ENCODE data around the gene WNT7A. TPM values are rescaled to one million over a fixed set of nuclear protein-coding genes. Genes with fewer than 3 reads are reported as not detected.

The WNT7A gene
- total and polyA plus RNA-seq, 8 donors: 0.35 TPM; not detected in 7

- 86 to 92% (median 91%) methylated on average over 2 of the region's 2 CpGs for WGBS, 5 donors
- no peak overlapping the region for H3K27ac ChIP-seq
- peaks cover 0 to 32% (median 10%) of the 10 kb centered on the region in 3 donors for H3K27me3 ChIP-seq
- no peak for TF ChIP-seq EP300 (IDR thresholded peaks at IDR 0.05)
- TF ChIP-seq, protein P1, sequence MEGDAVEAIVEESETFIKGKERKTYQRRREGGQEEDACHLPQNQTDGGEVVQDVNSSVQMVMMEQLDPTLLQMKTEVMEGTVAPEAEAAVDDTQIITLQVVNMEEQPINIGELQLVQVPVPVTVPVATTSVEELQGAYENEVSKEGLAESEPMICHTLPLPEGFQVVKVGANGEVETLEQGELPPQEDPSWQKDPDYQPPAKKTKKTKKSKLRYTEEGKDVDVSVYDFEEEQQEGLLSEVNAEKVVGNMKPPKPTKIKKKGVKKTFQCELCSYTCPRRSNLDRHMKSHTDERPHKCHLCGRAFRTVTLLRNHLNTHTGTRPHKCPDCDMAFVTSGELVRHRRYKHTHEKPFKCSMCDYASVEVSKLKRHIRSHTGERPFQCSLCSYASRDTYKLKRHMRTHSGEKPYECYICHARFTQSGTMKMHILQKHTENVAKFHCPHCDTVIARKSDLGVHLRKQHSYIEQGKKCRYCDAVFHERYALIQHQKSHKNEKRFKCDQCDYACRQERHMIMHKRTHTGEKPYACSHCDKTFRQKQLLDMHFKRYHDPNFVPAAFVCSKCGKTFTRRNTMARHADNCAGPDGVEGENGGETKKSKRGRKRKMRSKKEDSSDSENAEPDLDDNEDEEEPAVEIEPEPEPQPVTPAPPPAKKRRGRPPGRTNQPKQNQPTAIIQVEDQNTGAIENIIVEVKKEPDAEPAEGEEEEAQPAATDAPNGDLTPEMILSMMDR (IDR thresholded peaks at IDR 0.05): no peak
- no peak for TF ChIP-seq POLR2AphosphoS5 (IDR thresholded peaks at IDR 0.05)
- TF ChIP-seq POLR2A (IDR thresholded peaks at IDR 0.05): no peak
- intact Hi-C loops (cut with DNase I; ENCODE audit: low total_unique reads): no loop called here
- no peak for DNase-seq
- H3K36me3 ChIP-seq: no peaks in the 10 kb centered on the region
- no peak overlapping the region for H3K4me3 ChIP-seq
- H3K4me1 ChIP-seq: no peaks in the 10 kb centered on the region
- H3K9me3 ChIP-seq: peaks cover 0 to 14% (median 9%) of the 10 kb centered on the region in 4 donors
Measured at GRCh38 chr3:13870902-13871301, 9.0 kb downstream of the WNT7A start.

GRCh38 chr3:13869761-13870343, 10.0 kb downstream of the WNT7A start:
- intact Hi-C loops (cut with DNase I; ENCODE audit: low total_unique reads): no loop called here
- Histone ChIP-seq H3K9me3 (peaks cover 0 to 14% (median 9%) of the 10 kb centered on the region in 4 donors), H3K36me3 (no peaks in the 10 kb centered on the region), H3K4me3 (no peak overlapping the region), H3K4me1 (no peaks in the 10 kb centered on the region), H3K27ac (no peak overlapping the region), H3K27me3 (peaks cover 0 to 35% (median 10%) of the 10 kb centered on the region in 3 donors)
- DNase-seq: no peak
- TF ChIP-seq EP300 (IDR thresholded peaks at IDR 0.05) (no peak), POLR2A (IDR thresholded peaks at IDR 0.05) (no peak), POLR2AphosphoS5 (IDR thresholded peaks at IDR 0.05) (no peak)
- TF ChIP-seq, protein P1 (IDR thresholded peaks at IDR 0.05): no peak
- 66 to 81% (median 75%) methylated on average over 4 of the region's 4 CpGs for WGBS, 5 donors

GRCh38 chr3:13868844-13869724, 10.8 kb downstream of the WNT7A start:
- no peak for DNase-seq
- Histone ChIP-seq H3K4me3 (no peak overlapping the region), H3K9me3 (peaks cover 0 to 14% (median 9%) of the 10 kb centered on the region in 4 donors), H3K27ac (no peak overlapping the region), H3K36me3 (no peaks in the 10 kb centered on the region), H3K27me3 (peaks cover 0 to 35% (median 10%) of the 10 kb centered on the region in 3 donors), H3K4me1 (no peaks in the 10 kb centered on the region)
- intact Hi-C loops (cut with DNase I; ENCODE audit: low total_unique reads): no loop called here
- TF ChIP-seq, protein P1 (IDR thresholded peaks at IDR 0.05): no peak
- TF ChIP-seq POLR2A (IDR thresholded peaks at IDR 0.05) (no peak), POLR2AphosphoS5 (IDR thresholded peaks at IDR 0.05) (no peak), EP300 (IDR thresholded peaks at IDR 0.05) (no peak)
- 52 to 84% (median 68%) methylated on average over 2 of the region's 2 CpGs for WGBS, 5 donors

GRCh38 chr3:13867732-13868131, 12.1 kb downstream of the WNT7A start:
- no peak overlapping the region for H3K27ac ChIP-seq
- 71 to 82% (median 79%) methylated on average over 3 of the region's 3 CpGs for WGBS, 5 donors
- TF ChIP-seq EP300 (IDR thresholded peaks at IDR 0.05) (no peak), POLR2A (IDR thresholded peaks at IDR 0.05) (no peak), POLR2AphosphoS5 (IDR thresholded peaks at IDR 0.05) (no peak)
- TF ChIP-seq, protein P1 (IDR thresholded peaks at IDR 0.05): no peak
- intact Hi-C loops (cut with DNase I; ENCODE audit: low total_unique reads): no loop called here
- peaks cover 0 to 14% (median 9%) of the 10 kb centered on the region in 4 donors for H3K9me3 ChIP-seq
- H3K4me1 ChIP-seq: no peaks in the 10 kb centered on the region
- H3K27me3 ChIP-seq: peaks cover 0 to 43% (median 10%) of the 10 kb centered on the region in 3 donors
- H3K4me3 ChIP-seq: no peak overlapping the region
- DNase-seq: no peak
- no peaks in the 10 kb centered on the region for H3K36me3 ChIP-seq

Data from stomach (tissue), 9 donors.